Dermis microvascular lymphatic vessel endothelial cell (primary cell): ENCODE results near the gene DUSP15. TPM values are rescaled to one million over a fixed set of nuclear protein-coding genes. Genes with fewer than 3 reads are reported as not detected.

ENCODE experiments used
- DNase-seq, 2 donors: peaks; one replicate each; pipeline versions ENCODE4 v3.0.0 to v3.0.0-alpha.2; 2010; ENCODE audit warnings: low read depth in 2 of 2
- total RNA-seq: library from RNA; depleted of rRNA; stranded (reverse); fragments of >200 nt; gene quantifications from 2 replicates; pipeline ENCODE4 v1.2.1, GENCODE V29; 2014

DUSP15 gene
- total RNA-seq, 1 donor from 2014 or later = 0.26 TPM

DNA sequence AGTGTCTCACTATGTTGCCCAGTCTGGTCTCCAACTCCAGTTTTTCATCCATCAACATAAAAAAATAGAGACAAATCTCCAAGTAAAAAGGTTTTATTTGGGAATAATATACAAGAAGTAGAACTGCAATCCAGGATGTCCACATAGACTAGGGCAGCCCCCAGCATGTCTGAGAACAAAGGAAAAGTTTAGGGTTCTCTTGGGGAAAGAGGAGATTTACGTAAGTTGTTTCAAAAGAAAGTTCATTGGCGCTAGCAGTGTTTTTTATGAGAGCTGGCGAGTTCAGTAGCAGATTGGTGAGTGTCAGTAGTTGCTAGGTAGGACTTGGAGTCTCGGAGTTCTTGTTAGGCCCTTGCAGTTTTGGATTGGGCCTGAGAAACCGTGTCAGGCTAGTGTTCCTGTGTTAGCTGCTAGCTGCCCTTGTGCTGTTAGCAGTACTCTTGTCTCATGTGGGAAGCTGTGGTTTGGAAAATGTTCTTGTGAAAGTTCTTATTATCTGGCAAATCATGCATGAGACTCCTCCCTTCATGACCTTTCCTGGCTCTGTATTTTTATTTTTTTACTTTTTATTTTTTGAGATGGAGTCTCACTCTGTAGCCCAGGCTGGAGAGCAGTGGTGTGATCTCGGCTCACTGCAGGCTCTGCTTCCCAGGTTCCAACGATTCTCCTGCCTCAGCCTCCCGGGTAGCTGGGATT lies 24.8 kb upstream of the DUSP15 start:
- peak; percentile 34 to 78 for DNase-seq

DNA sequence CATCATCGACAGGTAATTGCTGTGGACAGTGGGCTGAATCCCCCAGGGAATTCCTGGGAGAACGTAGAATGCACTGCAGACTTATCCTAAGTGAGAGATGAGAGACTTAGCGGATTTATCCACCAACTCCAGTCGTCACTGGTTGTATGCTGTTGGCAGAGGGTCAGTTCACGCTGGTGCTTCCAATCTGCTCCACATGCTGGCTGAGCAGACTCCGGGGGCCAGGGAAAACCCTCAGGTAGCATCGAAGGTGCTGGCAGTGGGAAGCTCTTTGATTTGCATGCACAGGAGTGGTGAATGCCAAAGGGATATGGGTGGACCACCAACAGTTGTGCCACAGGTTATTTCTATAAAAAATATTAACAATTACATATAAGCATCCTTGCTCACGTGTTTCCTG lies 20.3 kb upstream of the DUSP15 start:
- DNase-seq = no peak

- no peak for DNase-seq
Observed at GRCh38 chr20:31883829-31884228, 13.5 kb upstream of the DUSP15 start.

DNA sequence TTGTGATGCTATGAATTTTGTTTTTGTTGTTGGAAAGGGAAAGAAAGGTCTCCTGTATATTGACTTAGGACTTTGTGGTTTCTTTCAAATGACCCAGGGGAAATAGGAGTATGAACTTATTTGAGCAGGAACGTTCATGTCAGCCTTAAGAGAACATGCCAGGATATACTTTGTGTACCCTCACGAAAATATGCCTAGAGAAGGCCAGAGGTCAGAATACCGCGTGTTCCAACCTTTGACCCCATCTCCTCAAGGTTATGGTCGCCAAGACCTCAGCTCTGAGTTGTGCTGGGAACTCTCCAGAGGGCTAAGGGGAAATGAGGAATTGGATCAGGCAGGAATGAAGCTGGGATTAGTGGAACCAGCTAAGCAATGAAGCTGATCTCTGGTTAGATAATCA lies 11.6 kb upstream of the DUSP15 start:
- no peak for DNase-seq

DNA sequence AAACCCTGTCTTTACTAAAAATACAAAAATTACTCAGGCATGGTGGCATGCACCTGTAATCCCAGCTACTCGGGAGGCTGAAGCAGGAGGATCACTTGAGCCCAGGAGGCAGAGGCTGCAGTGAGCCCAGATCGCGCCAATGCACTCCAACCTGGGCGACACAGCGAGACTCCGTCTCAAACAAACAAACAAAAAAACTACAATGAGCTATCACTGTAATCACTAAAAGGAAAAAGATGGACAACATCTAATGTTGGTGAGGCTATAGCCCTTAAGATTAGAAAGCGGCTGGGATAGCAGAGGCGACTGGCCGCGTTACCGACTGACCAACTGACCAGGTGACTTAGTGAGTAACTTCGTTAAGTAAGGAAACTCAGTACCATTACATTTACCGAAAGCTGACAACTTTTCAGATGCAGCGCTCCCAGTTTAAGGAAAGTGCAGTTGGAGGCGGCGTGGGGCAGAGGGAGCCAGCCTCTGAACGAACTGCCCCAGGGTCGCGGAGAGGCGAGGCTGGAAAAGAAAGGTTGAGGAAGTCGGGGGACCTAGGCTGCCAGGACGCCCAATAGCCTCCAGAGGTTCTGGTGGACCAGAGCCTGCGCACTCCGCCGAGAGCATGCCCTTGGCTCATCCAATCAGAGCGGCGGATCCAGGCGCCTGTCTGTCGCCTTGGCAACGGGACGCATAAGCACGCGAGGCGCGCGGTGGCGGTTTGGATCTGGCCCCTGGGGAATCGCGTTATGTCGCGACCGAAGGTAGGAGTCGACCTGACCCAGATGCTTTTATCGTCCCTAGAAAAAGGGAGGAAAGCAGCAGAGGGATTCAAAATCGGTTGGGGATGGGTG lies 9.0 kb upstream of the DUSP15 start:
- DNase-seq = peak; percentile 91 to 97

- no peak for DNase-seq
Observed at GRCh38 chr20:31877684-31878083, 7.4 kb upstream of the DUSP15 start.

GRCh38 chr20:31875671-31876070 lies 5.3 kb upstream of the DUSP15 start:
- DNase-seq = no peak

- DNase-seq = no peak
Observed at GRCh38 chr20:31872406-31872805, 2.1 kb upstream of the DUSP15 start.

DNA sequence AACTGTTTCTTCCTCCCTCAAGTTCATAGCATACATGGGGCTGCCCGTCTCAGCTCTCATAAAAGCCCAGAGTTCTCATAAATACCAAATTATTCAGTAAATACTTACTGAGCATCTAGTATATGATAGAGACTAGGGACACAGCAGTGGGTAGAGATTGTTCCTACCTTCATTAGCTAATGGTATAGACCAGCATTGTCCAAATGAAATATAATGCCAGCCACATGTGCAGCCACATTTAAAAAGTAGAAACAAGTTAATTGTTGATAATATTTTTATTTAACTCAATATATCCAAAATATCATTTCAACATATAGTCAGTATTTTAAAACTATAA lies 1.3 kb upstream of the DUSP15 start:
- DNase-seq = no peak

GRCh38 chr20:31870726-31871617 lies 645 bp upstream of the DUSP15 start:
- DNase-seq = no peak

DNA sequence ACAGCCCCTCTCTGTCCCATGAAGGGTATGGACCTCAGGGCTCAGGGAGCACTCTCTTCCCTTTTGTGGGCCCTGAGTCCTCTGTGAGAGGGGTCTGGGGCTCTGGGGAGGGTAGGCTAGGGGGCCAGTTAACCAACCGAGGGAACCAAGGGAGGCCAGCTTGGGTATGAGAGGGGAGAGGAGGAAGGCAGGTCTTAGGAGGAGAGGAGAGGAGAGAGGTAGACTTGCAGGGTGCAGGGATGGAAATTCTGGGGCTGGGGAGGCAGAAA lies 720 bp downstream of the DUSP15 start:
- DNase-seq = no peak

GRCh38 chr20:31868853-31869672 lies 1.3 kb downstream of the DUSP15 start:
- DNase-seq = no peak

- no peak for DNase-seq
Observed at GRCh38 chr20:31866221-31866620, 4.1 kb downstream of the DUSP15 start.

GRCh38 chr20:31864521-31865400 lies 5.6 kb downstream of the DUSP15 start:
- no peak for DNase-seq

DNA sequence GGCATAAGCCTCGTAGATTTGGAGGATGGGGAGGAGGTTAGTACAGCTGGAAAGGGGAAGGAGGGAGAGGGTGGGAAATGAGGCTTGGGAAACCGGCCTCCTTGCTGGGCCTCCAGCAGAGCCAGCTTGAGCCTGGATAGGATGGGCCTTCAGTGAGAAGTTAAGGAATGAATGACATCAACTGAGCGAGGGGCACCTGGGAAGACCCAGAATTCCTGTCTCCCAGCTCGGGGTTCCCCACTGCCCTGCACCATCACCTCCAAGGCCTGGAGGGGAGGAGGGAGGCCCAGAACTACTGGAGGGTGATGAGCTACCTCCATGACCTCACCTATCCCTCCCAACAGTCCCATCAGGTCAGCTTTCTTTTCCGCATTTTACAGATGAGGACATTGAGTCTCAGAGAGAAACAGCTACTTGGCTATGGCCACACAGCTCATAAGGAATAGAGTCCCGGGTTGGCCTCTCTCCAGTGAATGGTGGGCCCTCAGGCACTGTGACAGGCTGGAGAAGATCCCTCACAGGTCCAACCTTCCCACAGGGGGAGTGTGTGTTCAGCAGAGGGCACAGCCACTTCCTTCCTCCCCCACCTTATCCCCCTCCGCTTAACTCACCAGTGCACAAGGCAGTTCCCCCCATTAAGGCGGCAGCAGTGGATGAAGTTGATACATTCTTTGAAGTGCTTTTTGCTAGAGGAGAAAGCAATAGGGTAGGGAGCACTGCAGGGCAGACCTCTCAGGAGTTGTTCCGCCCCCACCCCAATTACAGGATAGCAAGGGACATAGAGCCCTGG lies 6.8 kb downstream of the DUSP15 start:
- DNase-seq = no peak

DNA sequence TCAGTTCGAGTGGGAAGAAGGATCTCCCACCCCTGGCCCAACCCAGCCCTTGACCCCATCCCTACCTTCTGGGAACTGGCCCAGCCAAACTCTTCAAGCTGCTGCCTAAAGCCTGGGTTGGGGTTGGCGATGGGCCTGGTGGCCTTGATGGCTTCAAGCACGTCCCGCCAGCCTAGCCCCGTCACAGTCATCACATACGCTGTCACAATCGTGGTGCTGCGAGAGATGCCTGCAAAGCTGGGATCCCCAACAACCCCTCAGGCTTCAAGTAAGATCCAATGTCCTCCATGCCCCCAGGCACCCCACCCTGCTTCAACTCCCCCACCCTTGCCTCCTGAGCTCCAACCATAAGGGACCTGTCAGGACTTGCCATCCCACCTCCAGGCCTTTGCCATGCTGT lies 7.8 kb downstream of the DUSP15 start:
- DNase-seq = no peak

DNA sequence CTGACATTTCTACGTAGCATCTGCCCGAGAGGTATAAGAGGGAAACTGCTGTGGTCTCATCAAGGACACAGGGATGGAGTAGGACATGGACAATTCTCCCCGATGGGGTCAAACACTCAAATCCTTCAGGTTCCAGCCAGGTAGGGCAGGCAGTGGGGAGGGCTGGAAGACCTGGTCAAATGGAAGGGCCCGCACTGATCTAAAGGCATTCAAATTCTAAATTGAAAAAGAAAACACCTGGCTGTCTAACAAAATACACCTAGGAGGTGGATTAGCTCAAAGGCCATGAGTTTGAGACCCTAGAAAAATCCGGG lies 8.2 kb downstream of the DUSP15 start:
- DNase-seq = no peak

GRCh38 chr20:31861385-31862156 lies 8.8 kb downstream of the DUSP15 start:
- DNase-seq = peak in 1 of 2 donors; percentile 67

DNA sequence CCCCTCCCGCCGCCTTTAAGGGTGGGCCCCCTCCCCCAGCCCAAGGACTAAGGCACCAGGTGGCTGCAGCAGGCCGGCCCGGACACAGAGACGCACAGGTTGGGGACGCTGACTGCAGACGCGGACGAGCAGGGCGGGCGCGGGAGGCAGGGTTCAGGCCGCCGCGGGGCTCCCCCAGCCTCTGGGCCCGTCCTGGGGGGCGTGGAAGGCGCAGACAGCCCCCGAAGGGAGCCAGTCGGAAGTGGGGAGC lies 9.3 kb downstream of the DUSP15 start:
- no peak for DNase-seq
